Left ventricle myocardium superior (tissue), 1 donor: Measurements from ENCODE around the gene FOXP1. TPM values are rescaled to one million over a fixed set of nuclear protein-coding genes. Genes with fewer than 3 reads are reported as not detected.
A peak's percentile ranks its signal among the peaks of the same experiment; 100 is the strongest.

Source experiments
- ATAC-seq: fragments of 200-7000 bp; cut with Tn5 transposase; one replicate; pipeline ENCODE4 v1.9.1; 2020; ENCODE audit warnings: mild to moderate bottlenecking, moderate library complexity
- DNase-seq: peaks from one replicate; pipeline ENCODE4 v3.0.0-alpha.2; 2020
- intact Hi-C: fragments of 100-400 bp; cut with micrococcal nuclease; formaldehyde crosslinking; loops from one replicate; pipeline ENCODE4 v1.11.0; 2022
- total RNA-seq: library from RNA; stranded (reverse); fragmentation: NEBNext Ultra II Directional; extraction: Animal tissue kit (Norgen Biotek cat#: 25700); gene quantifications from one replicate; pipeline ENCODE4 v1.2.1, GENCODE V29; 2021
- donor health status: DM: no; HTN: yes; CAD: no; lungs with severe emphysema.

The FOXP1 gene
- total RNA-seq, 1 donor from 2014 or later, result 35.2 TPM

DNA sequence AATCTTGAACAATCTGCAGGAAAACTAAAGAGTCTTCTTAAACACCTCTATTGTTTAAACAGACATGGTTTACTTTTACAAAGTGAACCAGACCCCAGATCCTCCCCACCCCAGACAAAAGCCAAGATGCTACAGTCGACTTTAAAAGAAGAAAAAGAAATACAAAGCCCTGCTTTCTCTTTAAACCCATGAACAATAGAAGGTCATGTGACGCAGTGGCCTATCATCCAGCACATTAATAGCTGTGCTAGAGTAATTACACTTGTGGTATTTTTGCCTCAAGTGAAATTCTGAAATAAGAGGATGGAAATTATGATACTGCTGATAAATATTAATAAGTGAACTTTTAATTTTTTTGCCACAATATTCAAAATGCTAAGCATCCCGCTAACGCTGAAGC lies 613.4 kb downstream of the FOXP1 start:
- ATAC-seq (no peak), DNase-seq (no peak)
- intact Hi-C loops, result no loop called here

DNA sequence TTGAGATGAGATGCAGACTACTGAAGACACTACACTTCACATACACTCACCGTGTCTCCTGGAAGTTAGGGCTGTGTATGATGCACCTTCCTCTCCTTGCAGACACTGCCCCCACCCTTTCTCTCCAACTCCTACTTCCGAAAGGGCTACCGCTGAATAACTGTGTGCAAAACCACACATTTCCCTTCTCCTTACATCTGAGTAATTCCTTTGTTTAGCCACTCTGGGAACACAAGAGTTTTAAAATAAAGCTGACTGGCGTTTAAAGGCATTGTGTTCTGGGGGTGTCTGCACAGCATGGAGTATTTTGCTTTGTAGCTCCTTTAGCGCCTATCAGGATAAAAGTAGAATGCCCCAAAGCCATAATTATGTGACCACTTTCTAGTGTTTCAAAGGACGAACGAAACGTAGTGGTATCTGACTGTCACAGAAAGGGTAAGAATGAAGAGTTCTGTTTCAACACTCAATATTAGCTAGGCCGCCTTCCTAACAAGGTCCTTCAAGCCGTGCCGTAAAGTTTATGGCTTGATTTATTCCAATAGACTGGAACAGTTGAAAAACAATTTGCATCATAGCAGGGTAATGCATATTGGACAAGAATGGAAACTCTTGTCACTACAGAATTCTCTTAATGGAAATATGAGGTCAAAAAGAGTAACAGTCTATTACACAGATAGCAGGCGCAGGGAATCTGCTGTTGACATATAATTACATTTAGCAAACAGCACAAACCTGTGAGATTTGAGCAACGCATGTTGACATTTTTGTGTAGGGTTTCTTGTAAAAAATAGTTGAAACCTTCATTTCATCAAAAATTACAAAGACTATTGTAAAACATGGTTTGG lies 619.9 kb downstream of the FOXP1 start:
- no peak for DNase-seq
- intact Hi-C loops, result no loop called here

DNA sequence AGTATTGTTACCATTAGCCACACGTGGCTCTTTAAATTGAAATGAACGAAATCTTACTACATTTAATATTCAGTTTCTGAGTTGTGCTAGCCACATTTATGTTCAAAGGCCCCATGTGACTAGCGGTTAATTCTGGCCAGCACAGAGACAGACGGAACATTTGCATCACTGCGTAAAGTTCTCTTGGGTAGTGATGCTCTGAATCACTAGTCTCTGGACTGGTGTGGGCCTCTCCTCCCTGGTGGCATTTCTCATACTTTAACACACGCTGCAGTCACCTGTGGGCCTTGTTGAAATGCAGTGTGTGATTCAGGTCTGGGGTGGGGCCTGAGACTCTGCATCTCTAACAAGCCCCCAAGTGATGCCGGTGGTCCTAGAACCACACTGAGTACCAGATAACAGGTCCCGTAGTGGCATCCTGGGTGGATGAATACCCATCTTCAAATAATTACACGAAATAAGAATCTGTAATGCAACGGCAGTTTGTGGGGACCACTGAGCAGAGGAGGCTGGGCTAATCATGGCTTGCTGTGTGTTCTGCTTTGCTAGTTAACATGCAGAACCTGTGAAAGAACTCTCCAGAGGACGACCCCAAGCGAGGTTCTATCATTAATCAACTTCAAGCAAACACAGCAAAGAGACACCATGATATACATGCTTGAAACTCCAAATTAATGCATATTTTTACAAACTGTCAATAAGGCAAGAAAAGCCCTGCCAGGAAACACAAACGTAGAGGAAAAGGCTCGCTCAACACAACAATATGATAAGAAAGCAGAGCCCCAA lies 623.8 kb downstream of the FOXP1 start:
- DNase-seq, result no peak
- intact Hi-C loops, result no loop called here
- ATAC-seq, result no peak

More for the DNA sequence above, 619.9 kb downstream of the FOXP1 start:
- ATAC-seq, result no peak

DNA sequence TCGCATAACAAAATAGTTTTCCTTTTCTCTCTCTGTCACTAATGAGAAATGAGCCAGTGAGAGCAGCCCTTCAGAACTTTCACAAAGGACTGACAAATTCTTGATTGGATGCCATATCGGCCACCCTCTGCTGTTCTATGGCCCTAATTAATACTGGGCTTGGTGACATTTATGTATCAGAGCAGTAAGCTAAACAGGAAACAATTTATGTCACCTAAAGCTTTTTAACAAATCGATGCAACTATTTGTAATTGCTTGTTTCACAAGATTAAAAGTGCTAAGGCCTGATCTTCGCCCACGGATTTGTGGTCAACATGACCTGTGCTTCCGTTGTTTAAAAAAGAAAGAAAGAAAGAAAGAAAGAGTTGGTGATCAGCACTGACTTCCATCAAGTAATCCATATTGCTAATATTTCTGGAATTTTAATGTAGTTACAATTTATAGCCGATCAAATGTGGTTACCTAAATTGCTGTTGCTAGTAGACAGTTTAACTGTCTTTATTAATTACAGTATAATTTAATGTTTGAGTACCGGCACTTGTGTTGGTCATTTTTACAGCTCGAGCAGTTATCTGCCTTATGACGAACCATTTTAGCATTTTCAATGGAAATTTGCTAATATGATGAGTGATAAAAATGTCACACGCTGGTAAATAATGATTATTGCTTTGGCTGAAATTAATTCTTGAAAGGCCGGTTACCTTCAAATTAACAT lies 631.3 kb downstream of the FOXP1 start:
- ATAC-seq (no peak), DNase-seq (no peak)
- intact Hi-C loops, result no loop called here

DNA sequence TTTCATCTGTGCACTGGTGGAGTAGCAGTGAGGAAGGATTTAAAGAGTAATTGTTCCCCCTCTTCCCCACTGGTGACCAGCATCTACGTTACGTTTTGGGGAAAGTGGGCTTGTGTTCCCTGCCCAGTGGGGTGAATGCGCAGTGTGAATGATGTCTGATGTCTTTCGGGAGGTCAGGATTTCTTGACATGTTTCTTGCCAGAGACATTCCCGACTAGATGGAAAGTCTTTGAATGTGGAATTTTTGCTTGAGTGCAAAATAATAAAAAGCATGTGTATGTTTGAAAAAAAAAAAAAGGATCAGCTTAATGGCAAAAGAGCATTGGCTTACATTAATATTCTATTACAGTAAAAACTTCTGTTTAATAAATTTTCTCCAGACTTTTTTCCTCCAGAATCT lies 632.2 kb downstream of the FOXP1 start:
- DNase-seq (no peak), ATAC-seq (no peak)
- intact Hi-C loops, result no loop called here

DNA sequence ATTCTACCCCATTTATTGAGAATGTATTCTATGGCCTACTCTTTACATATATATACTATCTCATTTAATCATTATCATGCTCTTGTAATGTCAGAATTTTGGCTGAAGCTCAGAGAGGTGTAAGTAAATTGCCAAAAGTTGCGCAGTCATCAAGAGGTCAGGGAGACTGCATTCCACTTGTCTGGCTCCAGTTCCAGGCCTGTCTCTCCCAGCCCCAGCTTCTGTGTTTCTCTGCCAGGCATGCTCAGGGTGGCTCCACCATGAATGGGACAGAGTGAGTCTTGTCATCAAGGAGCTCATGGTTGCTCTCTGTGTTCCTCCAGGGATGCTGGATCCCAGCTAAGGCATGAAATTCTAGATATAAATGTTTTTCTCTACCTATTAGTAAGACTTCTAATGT lies 635.9 kb downstream of the FOXP1 start:
- no peak for ATAC-seq
- intact Hi-C loops, result no loop called here
- DNase-seq, result no peak

DNA sequence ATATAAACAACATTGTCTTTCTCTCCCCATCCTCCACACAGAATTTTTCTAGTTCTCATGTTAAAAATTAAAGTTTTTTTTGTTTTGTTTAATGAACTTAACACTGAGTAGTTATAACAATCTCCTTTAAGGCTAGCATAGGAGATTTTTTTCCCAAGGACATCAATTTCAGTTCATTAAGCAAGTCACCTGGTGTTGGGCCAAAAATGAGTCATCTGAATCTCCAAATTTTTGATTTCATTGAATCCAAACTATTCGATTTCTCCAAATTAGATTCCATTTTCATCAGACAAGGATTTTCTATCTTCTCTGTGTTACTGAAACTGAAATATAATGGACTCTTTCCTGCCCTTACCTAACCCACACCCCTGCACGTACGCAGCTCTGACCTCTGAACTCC lies 639.6 kb downstream of the FOXP1 start:
- intact Hi-C loops, result no loop called here
- ATAC-seq (no peak), DNase-seq (no peak)

DNA sequence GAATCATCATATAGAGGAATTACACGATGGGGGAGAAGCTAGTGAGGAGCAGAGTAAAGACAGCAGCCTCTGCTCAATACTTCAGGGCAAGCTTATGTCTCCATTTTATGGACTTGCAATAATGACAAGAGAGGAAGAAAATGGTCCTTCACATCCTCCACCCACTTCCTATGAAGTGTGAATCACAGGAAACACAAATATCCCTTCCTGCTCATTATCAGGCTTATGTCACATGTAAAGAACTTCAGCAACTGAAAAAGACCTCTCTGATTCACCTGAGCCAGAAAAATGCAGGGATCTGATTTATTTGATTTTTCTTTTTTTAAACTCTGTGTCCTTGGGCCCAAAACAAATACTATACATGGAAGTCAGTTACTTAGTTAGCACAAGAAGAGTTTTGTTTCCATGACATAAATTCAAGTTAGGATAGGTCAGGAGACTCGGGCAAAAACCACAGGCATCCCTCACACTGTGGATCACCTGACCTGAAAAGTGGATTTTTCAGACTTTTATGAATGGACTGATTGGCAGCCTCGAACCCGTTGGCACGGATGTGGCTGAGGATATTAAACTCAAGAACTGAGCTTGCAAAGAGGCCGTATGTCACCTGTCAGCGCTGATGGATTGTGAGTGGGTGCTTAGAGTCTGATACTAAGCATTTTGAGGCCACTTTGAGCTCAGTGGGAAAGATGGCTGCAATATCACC lies 650.3 kb downstream of the FOXP1 start:
- DNase-seq (no peak), ATAC-seq (no peak)
- intact Hi-C loops, result no loop called here

DNA sequence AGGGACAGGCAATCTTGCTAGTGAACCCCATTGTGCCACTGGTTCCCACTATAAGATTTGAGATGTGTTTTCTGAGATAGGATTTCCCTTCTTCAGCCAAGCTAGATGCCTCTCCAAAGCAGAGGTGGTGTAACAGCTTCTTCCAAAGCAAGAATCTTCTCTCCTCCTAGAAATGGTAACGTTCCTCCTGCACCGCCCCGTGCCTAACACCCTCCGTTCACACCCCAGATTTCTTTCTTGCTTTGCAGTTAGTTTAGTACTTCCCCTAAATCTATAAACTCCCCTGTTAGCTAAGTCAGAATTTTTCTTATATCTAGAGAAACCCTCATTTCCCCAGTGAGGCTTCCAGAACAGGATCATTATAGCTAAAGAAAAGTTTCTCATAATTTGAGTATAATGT lies 653.5 kb downstream of the FOXP1 start:
- no peak for DNase-seq
- intact Hi-C loops, result no loop called here
- ATAC-seq, result no peak

DNA sequence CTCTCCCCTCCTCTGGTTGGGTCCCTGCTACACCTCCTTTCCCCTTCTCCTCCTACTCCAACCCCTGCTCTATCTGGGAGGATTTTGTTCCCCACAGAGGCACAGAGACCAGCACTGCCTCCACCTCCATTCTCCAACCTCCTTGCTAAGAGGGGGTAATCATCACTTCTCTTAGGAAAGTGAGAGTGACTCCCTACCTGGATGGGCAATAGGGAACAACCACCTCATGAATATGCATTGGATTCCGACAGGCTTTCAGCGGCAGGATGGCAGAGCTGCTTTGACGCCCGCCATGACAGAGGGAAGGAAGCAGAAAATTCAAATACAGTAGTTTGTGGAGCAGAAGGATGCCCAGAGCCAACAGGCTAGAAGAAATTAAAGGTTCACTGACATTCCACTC lies 656.3 kb downstream of the FOXP1 start:
- DNase-seq, result no peak
- no peak for ATAC-seq
- intact Hi-C loops, result no loop called here

DNA sequence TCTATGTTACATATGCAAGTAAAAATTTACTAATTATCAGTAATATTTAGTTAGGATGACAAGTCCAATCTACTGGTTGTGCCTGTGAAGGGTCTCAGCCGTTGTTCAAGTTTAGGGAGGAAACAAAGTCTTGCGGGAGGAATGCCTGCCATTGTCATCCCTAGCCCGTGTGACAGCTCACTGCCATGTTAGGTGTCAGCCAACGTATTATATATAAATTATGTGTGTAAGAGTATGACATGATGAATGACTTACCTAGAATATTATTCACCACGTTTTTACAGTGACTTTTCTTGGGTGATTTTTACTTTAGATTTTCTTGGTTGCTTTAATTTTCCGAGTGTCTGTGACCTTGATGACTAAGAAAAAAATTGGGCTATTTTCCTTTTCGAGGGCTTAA lies 656.7 kb downstream of the FOXP1 start:
- ATAC-seq (no peak), DNase-seq (no peak)
- intact Hi-C loops, result no loop called here

DNA sequence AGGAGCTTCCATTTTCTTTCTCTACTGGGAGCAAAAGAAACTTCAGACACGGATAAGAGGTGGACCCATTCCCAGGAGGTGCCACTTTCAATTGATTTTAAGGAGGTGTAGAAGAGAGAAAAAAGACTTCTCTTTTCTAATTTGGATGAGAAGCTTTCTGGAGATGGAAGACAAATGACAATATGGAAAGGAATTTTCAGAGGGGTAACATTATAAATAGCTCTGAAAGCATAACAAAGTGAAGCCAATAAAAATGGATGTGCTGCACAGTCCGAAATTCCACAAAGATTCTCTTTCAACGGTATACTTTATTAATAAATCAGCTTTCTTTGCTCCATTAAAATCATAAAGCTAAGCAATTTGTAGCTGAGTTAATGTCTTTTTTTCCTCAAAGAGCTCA lies 663.9 kb downstream of the FOXP1 start:
- ATAC-seq (no peak), DNase-seq (no peak)
- intact Hi-C loops, result no loop called here

DNA sequence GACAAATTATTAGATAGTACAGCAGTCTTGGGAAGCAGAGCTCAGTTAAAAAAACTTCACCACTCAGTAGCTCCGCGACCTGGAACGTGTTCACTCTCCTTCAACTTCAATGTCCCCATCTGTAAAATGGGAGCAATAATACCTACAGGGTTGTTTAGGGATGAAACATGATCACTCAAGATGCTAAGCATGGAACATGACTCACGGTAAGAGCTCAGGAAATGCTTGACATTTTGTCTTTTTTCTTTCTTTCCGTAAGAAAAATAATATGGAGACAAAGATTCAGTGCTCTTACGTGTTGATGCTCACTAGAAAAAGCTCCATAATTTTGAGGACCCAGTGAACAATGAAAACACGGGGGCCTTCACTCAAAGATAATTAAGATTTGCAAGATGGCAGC lies 664.4 kb downstream of the FOXP1 start:
- no peak for ATAC-seq
- no peak for DNase-seq
- intact Hi-C loops, result no loop called here

DNA sequence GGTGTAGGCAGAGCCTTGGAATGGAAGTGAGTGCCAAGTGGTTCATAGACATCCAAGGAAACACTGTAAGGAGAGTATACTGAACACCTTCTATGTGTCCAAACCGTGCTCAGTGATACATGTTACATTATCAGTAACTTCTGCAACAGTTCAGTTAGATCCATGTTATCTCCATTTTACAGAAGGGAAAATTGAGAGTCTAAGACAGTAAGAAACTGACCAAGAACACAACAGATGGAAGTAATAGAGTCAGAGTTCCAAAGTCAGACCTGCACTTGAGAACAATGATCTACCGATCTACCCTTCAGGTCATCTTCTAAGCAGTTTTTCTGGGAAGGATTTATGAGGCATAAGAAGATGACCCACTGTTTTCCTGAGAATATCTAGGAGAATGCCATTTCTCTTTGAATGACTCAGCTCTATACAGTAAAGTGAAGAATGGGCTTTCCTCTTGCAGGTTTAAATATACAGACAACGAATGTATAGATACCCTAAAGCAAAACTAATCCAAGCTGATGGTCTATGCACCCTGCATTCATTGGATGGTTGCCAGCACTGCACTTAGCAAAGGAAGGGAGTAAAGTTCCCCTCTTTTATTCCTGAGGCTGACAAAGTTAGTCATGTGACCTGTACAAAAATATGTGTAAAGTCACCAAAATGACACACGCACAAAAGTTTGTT lies 667.0 kb downstream of the FOXP1 start:
- DNase-seq (no peak), ATAC-seq (no peak)
- intact Hi-C loops, result no loop called here

DNA sequence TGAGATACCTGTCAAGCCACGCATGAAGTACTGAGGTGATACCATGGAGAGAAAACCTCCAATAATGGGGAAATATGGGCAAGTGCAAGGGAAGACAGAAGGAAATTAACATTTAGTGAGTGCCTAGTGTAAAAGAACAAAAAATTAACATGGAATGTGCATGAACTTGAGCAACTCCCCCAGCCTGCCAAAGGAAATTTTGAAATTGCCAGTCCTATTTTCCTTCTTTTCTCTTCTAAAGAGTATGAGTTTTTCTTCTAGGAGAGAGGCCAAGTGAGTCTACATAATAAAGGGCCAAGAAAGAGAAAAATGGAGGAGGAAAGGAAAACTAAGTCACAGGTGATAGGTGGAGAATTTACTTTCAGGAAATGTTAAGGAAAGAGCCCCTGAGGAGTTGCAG lies 668.7 kb downstream of the FOXP1 start:
- ATAC-seq, result peak; percentile 15
- DNase-seq, result no peak
- intact Hi-C loops, result no loop called here

DNA sequence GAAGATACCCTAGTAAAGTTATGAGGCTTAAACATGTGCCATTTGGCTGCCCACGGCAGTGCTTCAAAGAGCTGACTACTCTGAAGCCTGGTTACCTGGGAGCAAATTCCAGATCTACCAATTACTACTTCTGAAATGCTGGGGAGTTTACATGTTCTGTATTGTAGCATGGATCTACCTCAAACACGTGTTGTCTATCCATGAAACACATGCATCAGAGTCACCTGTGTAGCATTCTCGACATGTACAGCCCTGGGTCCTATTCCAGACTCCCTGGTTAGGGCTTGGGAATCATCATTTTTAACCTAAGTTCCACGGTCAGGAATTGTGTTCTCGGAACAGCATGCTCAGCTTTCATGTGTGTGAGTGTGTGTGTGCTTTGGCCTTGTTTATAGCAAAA lies 671.8 kb downstream of the FOXP1 start:
- ATAC-seq (no peak), DNase-seq (no peak)
- intact Hi-C loops, result no loop called here

DNA sequence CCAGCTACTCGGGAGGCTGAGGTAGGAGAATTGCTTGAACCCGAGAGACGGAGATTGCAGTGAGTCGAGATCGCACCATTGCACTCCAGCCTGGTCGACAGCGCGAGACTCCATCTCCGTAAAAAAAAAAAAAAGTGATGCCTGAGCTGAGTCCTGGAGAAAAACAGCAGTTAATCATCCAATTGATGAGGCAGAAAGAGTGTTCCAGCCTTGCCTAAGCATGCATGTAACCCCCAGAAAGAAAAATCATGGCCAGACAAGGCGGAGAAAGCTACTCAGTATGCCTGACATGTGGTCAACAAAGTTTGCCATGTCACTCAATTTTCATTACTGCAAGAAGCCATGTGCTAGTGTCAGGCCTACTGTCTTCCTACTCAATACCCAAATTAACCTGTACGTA lies 678.0 kb downstream of the FOXP1 start:
- ATAC-seq (no peak), DNase-seq (no peak)
- intact Hi-C loops, result no loop called here
